Measurements from ENCODE around the gene LRRC38.
A peak's percentile ranks its signal among the peaks of the same experiment; 100 is the strongest.

LRRC38 gene

GRCh38 chr1:13528320-13528719, 14.5 kb upstream of the LRRC38 start:
- ChIA-PET POLR2A (no interaction called here), CTCF (no interaction called here)
- no peak for TF ChIP-seq BHLHE40 (IDR thresholded peaks at IDR 0.05; ENCODE audit: borderline replicate concordance)
- no peak for TF ChIP-seq TARDBP (IDR thresholded peaks at IDR 0.05)
- TF ChIP-seq L3MBTL2 (conservative IDR thresholded peaks at IDR 0.05), result no peak
- TF ChIP-seq SP1 (IDR thresholded peaks at IDR 0.05), result no peak
- TF ChIP-seq PKNOX1 (IDR thresholded peaks at IDR 0.05), result no peak
- no peak for TF ChIP-seq CTBP1 (IDR thresholded peaks at IDR 0.05; ENCODE audit: borderline replicate concordance)
- no peak for TF ChIP-seq FOXM1 (IDR thresholded peaks at IDR 0.05; ENCODE audit: borderline replicate concordance)
- TF ChIP-seq HDGF (IDR thresholded peaks at IDR 0.05; ENCODE audit: borderline replicate concordance), result no peak
- TF ChIP-seq ARNT (IDR thresholded peaks at IDR 0.05), result no peak
- TF ChIP-seq SUZ12 (IDR thresholded peaks at IDR 0.05), result no peak
- no peak for TF ChIP-seq FOXA1 (IDR thresholded peaks at IDR 0.05)
- TF ChIP-seq ELF4 (IDR thresholded peaks at IDR 0.05), result no peak
- no peak for TF ChIP-seq ZNF384 (IDR thresholded peaks at IDR 0.05)
- no peak for TF ChIP-seq LEF1 (IDR thresholded peaks at IDR 0.05; ENCODE audit: borderline replicate concordance)
- no peak for TF ChIP-seq NFRKB (IDR thresholded peaks at IDR 0.05)
- no peak for TF ChIP-seq FOXK2 (IDR thresholded peaks at IDR 0.05)
- DNase-seq (ENCODE audit: extremely low spot score), result no peak

- POLR2A ChIA-PET, result no interaction called here
- CTCF ChIA-PET, result no interaction called here
Observed at GRCh38 chr1:13523780-13524477, 10.1 kb upstream of the LRRC38 start.

GRCh38 chr1:13520985-13521384, 7.2 kb upstream of the LRRC38 start:
- TF ChIP-seq L3MBTL2 (conservative IDR thresholded peaks at IDR 0.05) (no peak), CTBP1 (IDR thresholded peaks at IDR 0.05; ENCODE audit: borderline replicate concordance) (no peak), LEF1 (IDR thresholded peaks at IDR 0.05; ENCODE audit: borderline replicate concordance) (no peak)
- DNase-seq (ENCODE audit: extremely low spot score), result no peak
- CTCF ChIA-PET, result no interaction called here
- POLR2A ChIA-PET, result no interaction called here

More at GRCh38 chr1:13523780-13524477, 10.1 kb upstream of the LRRC38 start:
- TF ChIP-seq LEF1 (IDR thresholded peaks at IDR 0.05; ENCODE audit: borderline replicate concordance) (no peak), ARNT (IDR thresholded peaks at IDR 0.05) (no peak), PKNOX1 (IDR thresholded peaks at IDR 0.05) (no peak), BHLHE40 (IDR thresholded peaks at IDR 0.05; ENCODE audit: borderline replicate concordance) (no peak), ZNF384 (IDR thresholded peaks at IDR 0.05) (no peak), FOXA1 (IDR thresholded peaks at IDR 0.05) (no peak), TARDBP (IDR thresholded peaks at IDR 0.05) (no peak), L3MBTL2 (conservative IDR thresholded peaks at IDR 0.05) (no peak)
- DNase-seq (ENCODE audit: extremely low spot score), result no peak

GRCh38 chr1:13517193-13517812, 3.5 kb upstream of the LRRC38 start:
- POLR2A ChIA-PET, result no interaction called here
- CTCF ChIA-PET, result interaction anchor here (1.0 kb wide), 3 partner anchors 8 to 26 kb away, joined by 3 to 4 read pairs (median 4); no protein-coding TSS in a partner anchor
- TF ChIP-seq HDGF (IDR thresholded peaks at IDR 0.05; ENCODE audit: borderline replicate concordance) (no peak), TARDBP (IDR thresholded peaks at IDR 0.05) (no peak)
- peak; percentile 71 for DNase-seq (ENCODE audit: extremely low spot score)

- no peak for TF ChIP-seq PKNOX1 (IDR thresholded peaks at IDR 0.05)
- no peak for TF ChIP-seq ELF4 (IDR thresholded peaks at IDR 0.05)
- TF ChIP-seq ARNT (IDR thresholded peaks at IDR 0.05), result no peak
- no peak for TF ChIP-seq HDGF (IDR thresholded peaks at IDR 0.05; ENCODE audit: borderline replicate concordance)
- no peak for TF ChIP-seq L3MBTL2 (conservative IDR thresholded peaks at IDR 0.05)
- no peak for TF ChIP-seq SP1 (IDR thresholded peaks at IDR 0.05)
- no peak for TF ChIP-seq SUZ12 (IDR thresholded peaks at IDR 0.05)
- DNase-seq (ENCODE audit: extremely low spot score), result no peak
- CTCF ChIA-PET, result interaction anchor here (1.0 kb wide), 3 partner anchors 9 to 27 kb away, joined by 3 to 4 read pairs (median 4); no protein-coding TSS in a partner anchor
- POLR2A ChIA-PET, result no interaction called here
Observed at GRCh38 chr1:13516606-13517005, 2.8 kb upstream of the LRRC38 start.

- CTCF ChIA-PET, result no interaction called here
- DNase-seq (ENCODE audit: extremely low spot score), result no peak
- POLR2A ChIA-PET, result no interaction called here
- TF ChIP-seq BHLHE40 (IDR thresholded peaks at IDR 0.05; ENCODE audit: borderline replicate concordance) (no peak), SUZ12 (IDR thresholded peaks at IDR 0.05) (no peak), TARDBP (IDR thresholded peaks at IDR 0.05) (no peak), CTBP1 (IDR thresholded peaks at IDR 0.05; ENCODE audit: borderline replicate concordance) (no peak), PKNOX1 (IDR thresholded peaks at IDR 0.05) (no peak), FOXM1 (IDR thresholded peaks at IDR 0.05; ENCODE audit: borderline replicate concordance) (no peak), ARNT (IDR thresholded peaks at IDR 0.05) (no peak), ELF4 (IDR thresholded peaks at IDR 0.05) (no peak), ZNF384 (IDR thresholded peaks at IDR 0.05) (no peak), FOXA1 (IDR thresholded peaks at IDR 0.05) (no peak), NFRKB (IDR thresholded peaks at IDR 0.05) (no peak), L3MBTL2 (conservative IDR thresholded peaks at IDR 0.05) (no peak), LEF1 (IDR thresholded peaks at IDR 0.05; ENCODE audit: borderline replicate concordance) (no peak), FOXK2 (IDR thresholded peaks at IDR 0.05) (no peak), HDGF (IDR thresholded peaks at IDR 0.05; ENCODE audit: borderline replicate concordance) (no peak), SP1 (IDR thresholded peaks at IDR 0.05) (no peak)
Observed at GRCh38 chr1:13514821-13515220, 1.0 kb upstream of the LRRC38 start.

Measured in HEK293T (cell line).